Fibroblast of lung (primary cell): Measurements from ENCODE around the gene TANC1. TPM values are rescaled to one million over a fixed set of nuclear protein-coding genes. Genes with fewer than 3 reads are reported as not detected.

Source experiments
- DNase-seq, 2 donors: peaks; one replicate each; pipeline versions ENCODE4 v3.0.0 to v3.0.0-alpha.2; 2010; ENCODE audit warnings: low read depth in 2 of 2
- H2AFZ ChIP-seq: 2 replicates; pipeline ENCODE4 v1.5.1; 2012; ENCODE audit warnings: low read length, control low read depth, inconsistent platforms
- H3K27ac ChIP-seq: 2 replicates; pipeline ENCODE4 v1.5.1; 2011; ENCODE audit warnings: low read length, control low read depth; ENCODE audit not compliant: insufficient read depth
- H3K27me3 ChIP-seq: 2 replicates; pipeline ENCODE4 v1.5.1; 2011; ENCODE audit warnings: mild to moderate bottlenecking, low read length; ENCODE audit not compliant: control insufficient read depth, insufficient read depth
- H3K36me3 ChIP-seq: 2 replicates; pipeline ENCODE4 v1.5.1; 2011; ENCODE audit warnings: low read length; ENCODE audit not compliant: control insufficient read depth, insufficient read depth
- H3K4me1 ChIP-seq: 2 replicates; pipeline ENCODE4 v1.5.1; 2011; ENCODE audit warnings: low read length; ENCODE audit not compliant: control insufficient read depth, insufficient read depth; ENCODE audit errors: extremely low read depth
- H3K4me2 ChIP-seq: 2 replicates; pipeline ENCODE4 v1.5.1; 2011; ENCODE audit warnings: low read length, control low read depth; ENCODE audit not compliant: insufficient read depth; ENCODE audit errors: extremely low read depth
- H3K4me3 ChIP-seq, 4 experiments: fragments of 200-600 bp in 1 of 4; sonication (generic) in 1 of 4; replicated peaks in 1 of 4; 2 replicates each; pipeline ENCODE4 v1.5.1; 2011 to 2016; ENCODE audit warnings: low read length in 4 of 4, low read depth in 3 of 4, mild to moderate bottlenecking in 3 of 4, control low read depth in 2 of 4, inconsistent platforms in 1 of 4, mixed read lengths in 1 of 4; ENCODE audit not compliant: insufficient read depth in 1 of 4; ENCODE audit errors: control extremely low read depth in 1 of 4
- H3K79me2 ChIP-seq: 2 replicates; pipeline ENCODE4 v1.5.1; 2012; ENCODE audit warnings: mild to moderate bottlenecking, low read length, inconsistent platforms; ENCODE audit not compliant: control insufficient read depth, insufficient read depth
- H3K9ac ChIP-seq: 2 replicates; pipeline ENCODE4 v1.5.1; 2011; ENCODE audit warnings: mild to moderate bottlenecking, low read length, control low read depth; ENCODE audit not compliant: insufficient read depth
- H3K9me3 ChIP-seq: 2 replicates; pipeline ENCODE4 v1.5.1; 2012; ENCODE audit warnings: low read depth, low read length; ENCODE audit not compliant: control insufficient read depth, insufficient read depth
- H4K20me1 ChIP-seq: 2 replicates; pipeline ENCODE4 v1.5.1; 2011; ENCODE audit warnings: low read length; ENCODE audit not compliant: control insufficient read depth, insufficient read depth; ENCODE audit errors: extremely low read depth
- CTCF ChIP-seq, 2 donors: IDR thresholded peaks in 1 of 2; conservative IDR thresholded peaks in 1 of 2; 1 replicate in 1 of 2; 2 replicates in 1 of 2; pipeline ENCODE4 v1.5.1; 2011 to 2012; ENCODE audit warnings: low read length in 2 of 2, control low read depth in 1 of 2, inconsistent platforms in 1 of 2, low read depth in 1 of 2, mild to moderate bottlenecking in 1 of 2
- EZH2 ChIP-seq: IDR thresholded peaks from 2 replicates; pipeline ENCODE4 v1.5.1; 2012; ENCODE audit warnings: low read length, control low read depth, mild to moderate bottlenecking; ENCODE audit errors: missing control alignments
- polyA plus RNA-seq, 2 donors: library from polyadenylated mRNA; depleted of rRNA in 1 of 2; stranded (reverse) in 1 of 2; unstranded in 1 of 2; fragments of >200 nt; gene quantifications; 2 replicates each; pipeline ENCODE4 v1.2.1, GENCODE V29; 2011 to 2012; ENCODE audit warnings: missing spikeins in 1 of 2
- total RNA-seq: library from RNA; depleted of rRNA; stranded (reverse); fragments of >200 nt; gene quantifications from 2 replicates; pipeline ENCODE4 v1.2.1, GENCODE V29; 2014

Gene TANC1
- total and polyA plus RNA-seq, 2 donors (not counting 1 experiment from before 2014, with no cell fraction given), result 32.7 to 41.9 TPM

- Histone ChIP-seq H3K27ac (peak overlapping the region; percentile 64), H3K36me3 (peaks cover 3% of the 10 kb centered on the region), H2AFZ (no peak overlapping the region), H3K4me1 (peaks cover 42% of the 10 kb centered on the region), H3K9ac (no peak overlapping the region), H3K4me2 (peak overlapping the region; percentile 59), H3K4me3 (no peak overlapping the region), H3K79me2 (peaks cover 12% of the 10 kb centered on the region), H3K9me3 (no peaks in the 10 kb centered on the region), H3K27me3 (no peaks in the 10 kb centered on the region), H4K20me1 (no peaks in the 10 kb centered on the region)
- peak in 1 of 2 donors; percentile 78 for DNase-seq
- TF ChIP-seq EZH2 (no peak), CTCF (conservative IDR thresholded peaks at IDR 0.05 in 1 of 2, IDR thresholded peaks at IDR 0.05 in 1 of 2; ENCODE audit: low read depth in 1 of 2, low read length in 2 of 2) (no peak)
Observed at GRCh38 chr2:159090514-159091201, 122.2 kb downstream of the TANC1 start.

- TF ChIP-seq EZH2, result no peak
- no peak for TF ChIP-seq CTCF (conservative IDR thresholded peaks at IDR 0.05 in 1 of 2, IDR thresholded peaks at IDR 0.05 in 1 of 2; ENCODE audit: low read depth in 1 of 2, low read length in 2 of 2)
- Histone ChIP-seq H3K27ac (peak overlapping the region; percentile 64), H3K4me2 (peak overlapping the region; percentile 85), H3K79me2 (peaks cover 12% of the 10 kb centered on the region), H3K9me3 (no peaks in the 10 kb centered on the region), H2AFZ (no peak overlapping the region), H3K4me3 (peak overlapping the region in 1 of 4 experiments; percentile 4), H3K4me1 (peaks cover 40% of the 10 kb centered on the region), H4K20me1 (no peaks in the 10 kb centered on the region), H3K27me3 (no peaks in the 10 kb centered on the region), H3K36me3 (peaks cover 3% of the 10 kb centered on the region), H3K9ac (no peak overlapping the region)
- peak; percentile 75 to 90 for DNase-seq
Observed at GRCh38 chr2:159091381-159091780, 122.9 kb downstream of the TANC1 start.

GRCh38 chr2:159091976-159092375 lies 123.5 kb downstream of the TANC1 start:
- no peak for DNase-seq
- H3K79me2 ChIP-seq, result peaks cover 12% of the 10 kb centered on the region
- no peak overlapping the region for H3K4me3 ChIP-seq
- H3K4me1 ChIP-seq, result peaks cover 40% of the 10 kb centered on the region
- H3K27me3 ChIP-seq, result no peaks in the 10 kb centered on the region
- no peak overlapping the region for H2AFZ ChIP-seq
- no peaks in the 10 kb centered on the region for H4K20me1 ChIP-seq
- H3K36me3 ChIP-seq, result peaks cover 3% of the 10 kb centered on the region
- no peaks in the 10 kb centered on the region for H3K9me3 ChIP-seq
- H3K9ac ChIP-seq, result no peak overlapping the region
- peak overlapping the region; percentile 64 for H3K27ac ChIP-seq
- TF ChIP-seq CTCF (conservative IDR thresholded peaks at IDR 0.05 in 1 of 2, IDR thresholded peaks at IDR 0.05 in 1 of 2; ENCODE audit: low read depth in 1 of 2, low read length in 2 of 2), result no peak
- no peak for TF ChIP-seq EZH2
- H3K4me2 ChIP-seq, result peak overlapping the region; percentile 85
